ENCODE results near the gene SPATA17. TPM values are rescaled to one million over a fixed set of nuclear protein-coding genes. Genes with fewer than 3 reads are reported as not detected.

The SPATA17 gene
- polyA plus RNA-seq, 1 of the 3 experiments (the other 2 are of a cell fraction) = 1.2 TPM

- Histone ChIP-seq H3K27ac (ENCODE audit: low read depth in 2 of 2, low read length in 1 of 2) (peak overlapping the region in 1 of 2 experiments; percentile 55; a peak in 2 of 4 replicates), H3K9me3 (0 out of 2 replicates have a peak, but pooled peaks cover 10% of the 10 kb centered on the region), H3K9ac (no peak overlapping the region; the same call in 1 of the 2 replicates), H3K36me3 (replicated peaks in 1 of 2; ENCODE audit: control insufficient read depth in 1 of 2, insufficient read depth in 2 of 2, low read length in 1 of 2) (no peaks in the 10 kb centered on the region), H4K20me1 (ENCODE audit: insufficient read depth) (no peaks in the 10 kb centered on the region), H3K9me2 (no peaks in the 10 kb centered on the region), H3K27me3 (ENCODE audit: insufficient read depth) (no peaks in the 10 kb centered on the region), H3K4me2 (peak overlapping the region; percentile 21; the same call in 1 of the 2 replicates), H3K4me3 (ENCODE audit: low read depth in 2 of 2, low read length in 1 of 2) (no peak overlapping the region), H3K4me1 (ENCODE audit: control insufficient read depth in 1 of 2, insufficient read depth in 2 of 2, low read depth in 1 of 2, low read length in 1 of 2) (peaks cover 0 to 11% of the 10 kb centered on the region in 2 experiments; a peak in 3 of 4 replicates), H2AFZ (ENCODE audit: low read depth) (0 out of 2 replicates have a peak overlapping the region, but pooled peaks have one; percentile 6), H3F3A (replicated peaks; ENCODE audit: insufficient read depth) (peaks cover 18% of the 10 kb centered on the region), H3K79me2 (ENCODE audit: insufficient read depth) (no peaks in the 10 kb centered on the region)
- TF ChIP-seq, protein P1, sequence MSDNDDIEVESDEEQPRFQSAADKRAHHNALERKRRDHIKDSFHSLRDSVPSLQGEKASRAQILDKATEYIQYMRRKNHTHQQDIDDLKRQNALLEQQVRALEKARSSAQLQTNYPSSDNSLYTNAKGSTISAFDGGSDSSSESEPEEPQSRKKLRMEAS (IDR thresholded peaks at IDR 0.05; ENCODE audit: low read depth) = no peak
- TF ChIP-seq NFIC (IDR thresholded peaks at IDR 0.05; ENCODE audit: borderline replicate concordance) (peak; percentile 67; the same call in 1 of the 2 replicates), TAF1 (IDR thresholded peaks at IDR 0.05; ENCODE audit: borderline replicate concordance, low read depth, low read length) (no peak), POLR2AphosphoS5 (IDR thresholded peaks at IDR 0.05; ENCODE audit: low read depth, low read length) (no peak), RCOR1 (IDR thresholded peaks at IDR 0.05; ENCODE audit: low read length) (no peak), FOXM1 (IDR thresholded peaks at IDR 0.05; ENCODE audit: low read depth) (no peak), REST (IDR thresholded peaks at IDR 0.05; ENCODE audit: low read depth, low read length) (no peak), USF2 (IDR thresholded peaks at IDR 0.05; ENCODE audit: borderline replicate concordance, low read depth, low read length) (no peak), SMC3 (IDR thresholded peaks at IDR 0.05; ENCODE audit: low read depth, low read length) (no peak), RAD21 (IDR thresholded peaks at IDR 0.05; ENCODE audit: low read length) (no peak), TEAD4 (IDR thresholded peaks at IDR 0.05; ENCODE audit: borderline replicate concordance, insufficient read depth) (0 out of 2 replicates have a peak, but pooled peaks have one; percentile 33), CHD2 (IDR thresholded peaks at IDR 0.05; ENCODE audit: low read length, partially characterized antibody) (no peak), JUND (IDR thresholded peaks at IDR 0.05) (peak; percentile 53), USF1 (IDR thresholded peaks at IDR 0.05; ENCODE audit: borderline replicate concordance, low read depth) (no peak), TCF12 (IDR thresholded peaks at IDR 0.05) (peak; percentile 61), FOSL2 (IDR thresholded peaks at IDR 0.05; ENCODE audit: borderline replicate concordance, low read depth) (peak; percentile 27; the same call in 1 of the 2 replicates), EP300 (IDR thresholded peaks at IDR 0.05; ENCODE audit: borderline replicate concordance in 1 of 2, low read depth in 1 of 2, low read length in 1 of 2) (peak in 1 of 2 experiments; percentile 54; a peak in 2 of 4 replicates), MXI1 (IDR thresholded peaks at IDR 0.05; ENCODE audit: low read depth, low read length) (no peak)
- TF ChIP-seq, protein P2, sequence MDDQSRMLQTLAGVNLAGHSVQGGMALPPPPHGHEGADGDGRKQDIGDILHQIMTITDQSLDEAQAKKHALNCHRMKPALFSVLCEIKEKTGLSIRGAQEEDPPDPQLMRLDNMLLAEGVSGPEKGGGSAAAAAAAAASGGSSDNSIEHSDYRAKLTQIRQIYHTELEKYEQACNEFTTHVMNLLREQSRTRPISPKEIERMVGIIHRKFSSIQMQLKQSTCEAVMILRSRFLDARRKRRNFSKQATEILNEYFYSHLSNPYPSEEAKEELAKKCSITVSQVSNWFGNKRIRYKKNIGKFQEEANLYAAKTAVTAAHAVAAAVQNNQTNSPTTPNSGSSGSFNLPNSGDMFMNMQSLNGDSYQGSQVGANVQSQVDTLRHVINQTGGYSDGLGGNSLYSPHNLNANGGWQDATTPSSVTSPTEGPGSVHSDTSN (IDR thresholded peaks at IDR 0.05) = peak; percentile 58
- no peak for DNase-seq
- WGBS (ENCODE audit: low lambda C conversion rate) = 16% methylated on average over 2 of the region's 2 CpGs
- POLR2A ChIA-PET = no interaction called here
- CTCF ChIA-PET = no interaction called here
These were observed 260.8 kb downstream of the SPATA17 start for GRCh38 chr1:217891966-217892365.
